Liver (tissue), 9 donors: ENCODE measurements around the gene HLA-DRB1. TPM values are rescaled to one million over a fixed set of nuclear protein-coding genes. Genes with fewer than 3 reads are reported as not detected.

Experiments used
- DNase-seq: peaks from one replicate; pipeline ENCODE4 v3.0.0-alpha.2; 2017; ENCODE audit warnings: low spot score
- H3K27ac ChIP-seq, 2 donors: one replicate each; pipeline ENCODE4 v1.7.0; 2013; ENCODE audit warnings: inconsistent platforms in 2 of 2, low read length in 2 of 2, control low read depth in 1 of 2, low read depth in 1 of 2, mild to moderate bottlenecking in 1 of 2
- H3K27me3 ChIP-seq, 4 donors: one replicate each; pipeline versions ENCODE4 v1.6.1 to v1.7.0; 2013; ENCODE audit warnings: low read length in 3 of 4, inconsistent platforms in 1 of 4, mild to moderate bottlenecking in 1 of 4, moderate library complexity in 1 of 4; ENCODE audit not compliant: control insufficient read depth in 4 of 4, insufficient read depth in 4 of 4
- H3K36me3 ChIP-seq, 4 donors: one replicate each; pipeline versions ENCODE4 v1.6.1 to v1.7.0; 2013; ENCODE audit warnings: low read length in 3 of 4, mild to moderate bottlenecking in 3 of 4, low read depth in 1 of 4, moderate library complexity in 1 of 4; ENCODE audit not compliant: control insufficient read depth in 4 of 4, insufficient read depth in 3 of 4
- H3K4me1 ChIP-seq, 4 donors: one replicate each; pipeline versions ENCODE4 v1.6.1 to v1.7.0; 2013; ENCODE audit warnings: low read length in 3 of 4, mild to moderate bottlenecking in 3 of 4, moderate library complexity in 1 of 4; ENCODE audit not compliant: control insufficient read depth in 4 of 4, insufficient read depth in 4 of 4
- H3K4me3 ChIP-seq, 3 donors: one replicate each; pipeline versions ENCODE4 v1.6.1 to v1.7.0; 2013; ENCODE audit warnings: low read length in 3 of 3, control low read depth in 1 of 3, low read depth in 1 of 3, mild to moderate bottlenecking in 1 of 3
- H3K9ac ChIP-seq, 2 donors: one replicate each; pipeline ENCODE4 v1.7.0; 2013; ENCODE audit warnings: low read length in 2 of 2, mild to moderate bottlenecking in 2 of 2, moderate library complexity in 2 of 2, control low read depth in 1 of 2, low read depth in 1 of 2
- H3K9me3 ChIP-seq, 4 donors: one replicate each; pipeline versions ENCODE4 v1.6.1 to v1.7.0; 2013; ENCODE audit warnings: low read length in 3 of 4; ENCODE audit not compliant: control insufficient read depth in 4 of 4
- ATF3 ChIP-seq: IDR thresholded peaks from 2 replicates; pipeline ENCODE4 v1.6.1; 2016; ENCODE audit warnings: antibody characterized with exemption
- EGR1 ChIP-seq, 2 donors: IDR thresholded peaks; 2 replicates each; pipeline ENCODE4 v1.6.1; 2016 to 2018; ENCODE audit warnings: antibody characterized with exemption in 2 of 2, low read depth in 2 of 2
- FOXA1 ChIP-seq: IDR thresholded peaks from 2 replicates; pipeline ENCODE4 v1.6.1; 2016; ENCODE audit warnings: antibody characterized with exemption
- FOXA2 ChIP-seq: IDR thresholded peaks from 2 replicates; pipeline ENCODE4 v1.6.1; 2016; ENCODE audit warnings: antibody characterized with exemption
- GABPA ChIP-seq, 2 donors: IDR thresholded peaks in 1 of 2; conservative IDR thresholded peaks in 1 of 2; 2 replicates each; pipeline ENCODE4 v1.6.1; 2016; ENCODE audit warnings: antibody characterized with exemption in 2 of 2, mild to moderate bottlenecking in 1 of 2, moderate library complexity in 1 of 2
- HNF4A ChIP-seq, 2 donors: conservative IDR thresholded peaks; 2 replicates each; pipeline ENCODE4 v1.6.1; 2016; ENCODE audit warnings: antibody characterized with exemption in 2 of 2, mild to moderate bottlenecking in 2 of 2
- HNF4G ChIP-seq: IDR thresholded peaks from 2 replicates; pipeline ENCODE4 v1.6.1; 2016; ENCODE audit warnings: antibody characterized with exemption
- JUND ChIP-seq, 2 donors: IDR thresholded peaks; 2 replicates each; pipeline ENCODE4 v1.6.1; 2016; ENCODE audit warnings: antibody characterized with exemption in 2 of 2
- NR2F2 ChIP-seq: IDR thresholded peaks from 2 replicates; pipeline ENCODE4 v1.6.1; 2016; ENCODE audit warnings: antibody characterized with exemption
- RAD21 ChIP-seq, 2 donors: IDR thresholded peaks; 2 replicates each; pipeline ENCODE4 v1.6.1; 2016; ENCODE audit warnings: antibody characterized with exemption in 2 of 2, mild to moderate bottlenecking in 2 of 2
- RXRA ChIP-seq, 2 donors: IDR thresholded peaks; 2 replicates each; pipeline ENCODE4 v1.6.1; 2017 to 2018; ENCODE audit warnings: antibody characterized with exemption in 2 of 2, mild to moderate bottlenecking in 1 of 2
- SP1 ChIP-seq: IDR thresholded peaks from 2 replicates; pipeline ENCODE4 v1.6.1; 2018; ENCODE audit warnings: antibody characterized with exemption, mild to moderate bottlenecking
- TAF1 ChIP-seq: conservative IDR thresholded peaks from 2 replicates; pipeline ENCODE4 v1.6.1; 2016; ENCODE audit warnings: antibody characterized with exemption, mild to moderate bottlenecking
- YY1 ChIP-seq: IDR thresholded peaks from 2 replicates; pipeline ENCODE4 v1.6.1; 2016; ENCODE audit warnings: antibody characterized with exemption, mild to moderate bottlenecking
- WGBS: extraction: QIAGEN DNeasy Blood & Tissue Kit; methylation state at CpG from one replicate; pipeline ENCODE4 v1.1.7; 2013; 5-methylcytosine and 5-hydroxymethylcytosine counted together
- polyA plus RNA-seq, 2 donors: library from polyadenylated mRNA; stranded (reverse) in 1 of 2; unstranded in 1 of 2; fragments of 200-250 nt in 1 of 2; fragments of >200 nt in 1 of 2; fragmentation: Nextera tagmentation in 1 of 2; extraction: Ambion mirVana in 1 of 2; gene quantifications; one replicate each; pipeline versions ENCODE4 v1.2.1 to v1.2.3, GENCODE V29; 2013 to 2015
- total RNA-seq, 2 donors: library from RNA; depleted of rRNA; stranded (reverse); fragments of >200 nt; gene quantifications; one replicate each; pipeline ENCODE4 v1.2.3, GENCODE V29; 2014
- TF ChIP-seq, protein P1 (sequence below): IDR thresholded peaks from 2 replicates; pipeline ENCODE4 v1.6.1; 2016; ENCODE audit warnings: antibody characterized with exemption
- TF ChIP-seq, protein P2 (sequence below): fragments of 150-350 bp; IDR thresholded peaks from 2 replicates; pipeline ENCODE4 v1.5.1; 2017; ENCODE audit warnings: improper control_type of control experiment, low read depth, low read length; ENCODE audit not compliant: missing input control
- TF ChIP-seq, protein P3 (sequence below): IDR thresholded peaks from 2 replicates; pipeline ENCODE4 v1.6.1; 2016; ENCODE audit warnings: antibody characterized with exemption, mild to moderate bottlenecking
- TF ChIP-seq, protein P4 (sequence below): IDR thresholded peaks from 2 replicates; pipeline ENCODE4 v1.6.1; 2016; ENCODE audit warnings: antibody characterized with exemption
- donor health status: healthy.
- donor health status: healthy.
- donor health status: healthy.
- donor health status: healthy.
- donor health status: healthy.

The HLA-DRB1 gene
- total and polyA plus RNA-seq, 4 donors: 26.0 to 46.1 (median 36.4) TPM

GRCh38 chr6:32625137-32625536, 35.5 kb upstream of the HLA-DRB1 start:
- Histone ChIP-seq H3K9ac (no peak overlapping the region), H3K9me3 (no peaks in the 10 kb centered on the region), H3K27ac (no peak overlapping the region), H3K36me3 (no peaks in the 10 kb centered on the region), H3K4me3 (no peak overlapping the region), H3K4me1 (no peaks in the 10 kb centered on the region), H3K27me3 (no peaks in the 10 kb centered on the region)
- DNase-seq: no peak
- TF ChIP-seq TAF1 (no peak), NR2F2 (no peak), ATF3 (no peak), JUND (IDR thresholded peaks at IDR 0.05) (no peak), HNF4A (conservative IDR thresholded peaks at IDR 0.05) (no peak), RXRA (IDR thresholded peaks at IDR 0.05) (no peak), FOXA2 (no peak), RAD21 (IDR thresholded peaks at IDR 0.05) (no peak), YY1 (no peak), FOXA1 (no peak), SP1 (no peak), GABPA (IDR thresholded peaks at IDR 0.05 in 1 of 2, conservative IDR thresholded peaks at IDR 0.05 in 1 of 2) (no peak), HNF4G (no peak), EGR1 (IDR thresholded peaks at IDR 0.05; ENCODE audit: low read depth in 2 of 2) (no peak)
- TF ChIP-seq, protein P1, sequence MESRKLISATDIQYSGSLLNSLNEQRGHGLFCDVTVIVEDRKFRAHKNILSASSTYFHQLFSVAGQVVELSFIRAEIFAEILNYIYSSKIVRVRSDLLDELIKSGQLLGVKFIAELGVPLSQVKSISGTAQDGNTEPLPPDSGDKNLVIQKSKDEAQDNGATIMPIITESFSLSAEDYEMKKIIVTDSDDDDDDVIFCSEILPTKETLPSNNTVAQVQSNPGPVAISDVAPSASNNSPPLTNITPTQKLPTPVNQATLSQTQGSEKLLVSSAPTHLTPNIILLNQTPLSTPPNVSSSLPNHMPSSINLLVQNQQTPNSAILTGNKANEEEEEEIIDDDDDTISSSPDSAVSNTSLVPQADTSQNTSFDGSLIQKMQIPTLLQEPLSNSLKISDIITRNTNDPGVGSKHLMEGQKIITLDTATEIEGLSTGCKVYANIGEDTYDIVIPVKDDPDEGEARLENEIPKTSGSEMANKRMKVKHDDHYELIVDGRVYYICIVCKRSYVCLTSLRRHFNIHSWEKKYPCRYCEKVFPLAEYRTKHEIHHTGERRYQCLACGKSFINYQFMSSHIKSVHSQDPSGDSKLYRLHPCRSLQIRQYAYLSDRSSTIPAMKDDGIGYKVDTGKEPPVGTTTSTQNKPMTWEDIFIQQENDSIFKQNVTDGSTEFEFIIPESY: no peak
- TF ChIP-seq, protein P2, sequence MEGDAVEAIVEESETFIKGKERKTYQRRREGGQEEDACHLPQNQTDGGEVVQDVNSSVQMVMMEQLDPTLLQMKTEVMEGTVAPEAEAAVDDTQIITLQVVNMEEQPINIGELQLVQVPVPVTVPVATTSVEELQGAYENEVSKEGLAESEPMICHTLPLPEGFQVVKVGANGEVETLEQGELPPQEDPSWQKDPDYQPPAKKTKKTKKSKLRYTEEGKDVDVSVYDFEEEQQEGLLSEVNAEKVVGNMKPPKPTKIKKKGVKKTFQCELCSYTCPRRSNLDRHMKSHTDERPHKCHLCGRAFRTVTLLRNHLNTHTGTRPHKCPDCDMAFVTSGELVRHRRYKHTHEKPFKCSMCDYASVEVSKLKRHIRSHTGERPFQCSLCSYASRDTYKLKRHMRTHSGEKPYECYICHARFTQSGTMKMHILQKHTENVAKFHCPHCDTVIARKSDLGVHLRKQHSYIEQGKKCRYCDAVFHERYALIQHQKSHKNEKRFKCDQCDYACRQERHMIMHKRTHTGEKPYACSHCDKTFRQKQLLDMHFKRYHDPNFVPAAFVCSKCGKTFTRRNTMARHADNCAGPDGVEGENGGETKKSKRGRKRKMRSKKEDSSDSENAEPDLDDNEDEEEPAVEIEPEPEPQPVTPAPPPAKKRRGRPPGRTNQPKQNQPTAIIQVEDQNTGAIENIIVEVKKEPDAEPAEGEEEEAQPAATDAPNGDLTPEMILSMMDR: no peak
- TF ChIP-seq, protein P3, sequence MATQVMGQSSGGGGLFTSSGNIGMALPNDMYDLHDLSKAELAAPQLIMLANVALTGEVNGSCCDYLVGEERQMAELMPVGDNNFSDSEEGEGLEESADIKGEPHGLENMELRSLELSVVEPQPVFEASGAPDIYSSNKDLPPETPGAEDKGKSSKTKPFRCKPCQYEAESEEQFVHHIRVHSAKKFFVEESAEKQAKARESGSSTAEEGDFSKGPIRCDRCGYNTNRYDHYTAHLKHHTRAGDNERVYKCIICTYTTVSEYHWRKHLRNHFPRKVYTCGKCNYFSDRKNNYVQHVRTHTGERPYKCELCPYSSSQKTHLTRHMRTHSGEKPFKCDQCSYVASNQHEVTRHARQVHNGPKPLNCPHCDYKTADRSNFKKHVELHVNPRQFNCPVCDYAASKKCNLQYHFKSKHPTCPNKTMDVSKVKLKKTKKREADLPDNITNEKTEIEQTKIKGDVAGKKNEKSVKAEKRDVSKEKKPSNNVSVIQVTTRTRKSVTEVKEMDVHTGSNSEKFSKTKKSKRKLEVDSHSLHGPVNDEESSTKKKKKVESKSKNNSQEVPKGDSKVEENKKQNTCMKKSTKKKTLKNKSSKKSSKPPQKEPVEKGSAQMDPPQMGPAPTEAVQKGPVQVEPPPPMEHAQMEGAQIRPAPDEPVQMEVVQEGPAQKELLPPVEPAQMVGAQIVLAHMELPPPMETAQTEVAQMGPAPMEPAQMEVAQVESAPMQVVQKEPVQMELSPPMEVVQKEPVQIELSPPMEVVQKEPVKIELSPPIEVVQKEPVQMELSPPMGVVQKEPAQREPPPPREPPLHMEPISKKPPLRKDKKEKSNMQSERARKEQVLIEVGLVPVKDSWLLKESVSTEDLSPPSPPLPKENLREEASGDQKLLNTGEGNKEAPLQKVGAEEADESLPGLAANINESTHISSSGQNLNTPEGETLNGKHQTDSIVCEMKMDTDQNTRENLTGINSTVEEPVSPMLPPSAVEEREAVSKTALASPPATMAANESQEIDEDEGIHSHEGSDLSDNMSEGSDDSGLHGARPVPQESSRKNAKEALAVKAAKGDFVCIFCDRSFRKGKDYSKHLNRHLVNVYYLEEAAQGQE: no peak
- TF ChIP-seq, protein P4, sequence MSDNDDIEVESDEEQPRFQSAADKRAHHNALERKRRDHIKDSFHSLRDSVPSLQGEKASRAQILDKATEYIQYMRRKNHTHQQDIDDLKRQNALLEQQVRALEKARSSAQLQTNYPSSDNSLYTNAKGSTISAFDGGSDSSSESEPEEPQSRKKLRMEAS: no peak
- 20% methylated on average over 5 of the region's 5 CpGs for WGBS

- H3K4me3 ChIP-seq: no peak overlapping the region
- TF ChIP-seq NR2F2 (no peak), FOXA2 (no peak), ATF3 (no peak)
- H3K27me3 ChIP-seq: no peaks in the 10 kb centered on the region
- no peaks in the 10 kb centered on the region for H3K4me1 ChIP-seq
- no peak overlapping the region for H3K27ac ChIP-seq
- DNase-seq: no peak
- no peak overlapping the region for H3K9ac ChIP-seq
- no peaks in the 10 kb centered on the region for H3K36me3 ChIP-seq
- WGBS: 0% methylated on average over 1 of the region's 3 CpGs
- H3K9me3 ChIP-seq: no peaks in the 10 kb centered on the region
These were observed 34.9 kb upstream of the HLA-DRB1 start for GRCh38 chr6:32624565-32624964.
